K562 (cell line): ENCODE measurements around the gene CTIF. TPM values are rescaled to one million over a fixed set of nuclear protein-coding genes. Genes with fewer than 3 reads are reported as not detected.

ENCODE experiments used
- BRD4 ChIP-seq: fragments of 200-600 bp; sonication (generic); IDR thresholded peaks from 2 replicates; pipeline ENCODE4 v1.6.1; 2017; ENCODE audit warnings: inconsistent platforms
- BRD9 ChIP-seq: fragments of 450-650 bp; IDR thresholded peaks from 2 replicates; pipeline ENCODE4 v1.6.1; 2018; ENCODE audit warnings: low read depth; ENCODE audit not compliant: partially characterized antibody
- CBX1 ChIP-seq: sonication (generic); IDR thresholded peaks from 2 replicates; pipeline ENCODE4 v1.6.1; 2016; ENCODE audit warnings: antibody characterized with exemption, low read depth, mild to moderate bottlenecking
- CBX3 ChIP-seq, 2 experiments: IDR thresholded peaks; 1 replicate in 1 of 2; 2 replicates in 1 of 2; pipeline ENCODE4 v1.6.1; 2012; ENCODE audit warnings: inconsistent platforms in 2 of 2, low read length in 2 of 2, borderline replicate concordance in 1 of 2, control low read depth in 1 of 2
- CGGBP1 ChIP-seq: fragments of 250-450 bp; sonication (Bioruptor Pico); IDR thresholded peaks from 2 replicates; pipeline ENCODE4 v1.9.0; 2021; ENCODE audit warnings: mild to moderate bottlenecking
- CXXC5 ChIP-seq: fragments of 250-450 bp; sonication (Bioruptor Pico); IDR thresholded peaks from 2 replicates; pipeline ENCODE4 v1.8.0; 2022; ENCODE audit warnings: inconsistent platforms, mild to moderate bottlenecking, moderate library complexity
- EP300 ChIP-seq: IDR thresholded peaks from 2 replicates; pipeline ENCODE4 v1.6.1; 2012; ENCODE audit warnings: low read length, improper control_type of control experiment
- FOSL1 ChIP-seq: fragments of 200-800 bp; sonication (Bioruptor generic); conservative IDR thresholded peaks from 2 replicates; pipeline ENCODE4 v1.6.1; 2016; ENCODE audit warnings: missing genetic modification characterization, missing compliant biosample characterization
- GATAD2A ChIP-seq: fragments of 450-650 bp; IDR thresholded peaks from 2 replicates; pipeline ENCODE4 v1.6.1; 2017
- HNRNPL ChIP-seq: fragments of 200-400 bp; formaldehyde crosslinking; IDR thresholded peaks from 2 replicates; pipeline ENCODE4 v1.6.1; 2017; ENCODE audit warnings: low read depth, mild to moderate bottlenecking, low read length
- HNRNPUL1 ChIP-seq: fragments of 200-400 bp; formaldehyde crosslinking; IDR thresholded peaks from 2 replicates; pipeline ENCODE4 v1.6.1; 2017; ENCODE audit warnings: low read length
- KLF10 ChIP-seq: fragments of 250-450 bp; sonication (Bioruptor Pico); IDR thresholded peaks from 2 replicates; pipeline ENCODE4 v1.6.1; 2021; ENCODE audit warnings: matching md5 sums
- KLF6 ChIP-seq: fragments of 250-450 bp; sonication (Bioruptor Pico); IDR thresholded peaks from 2 replicates; pipeline ENCODE4 v1.4.0; 2020; ENCODE audit warnings: mild to moderate bottlenecking, moderate library complexity, borderline replicate concordance
- NRF1 ChIP-seq, 2 experiments: fragments of 450-650 bp; IDR thresholded peaks in 1 of 2; conservative IDR thresholded peaks in 1 of 2; 2 replicates each; pipeline ENCODE4 v1.6.1; 2014; ENCODE audit warnings: mild to moderate bottlenecking in 2 of 2
- PBX2 ChIP-seq, 2 experiments: IDR thresholded peaks in 1 of 2; conservative IDR thresholded peaks in 1 of 2; 2 replicates each; pipeline ENCODE4 v1.6.1; 2016; ENCODE audit warnings: low read depth in 2 of 2, mild to moderate bottlenecking in 1 of 2, missing compliant biosample characterization in 1 of 2, missing genetic modification characterization in 1 of 2, moderate library complexity in 1 of 2
- RBBP5 ChIP-seq: fragments of 200-600 bp; sonication (generic); IDR thresholded peaks from 2 replicates; pipeline ENCODE4 v1.6.1; 2012; ENCODE audit warnings: borderline replicate concordance, mild to moderate bottlenecking, low read length, control low read depth, inconsistent platforms; ENCODE audit not compliant: insufficient read depth, poor library complexity, severe bottlenecking
- SMAD4 ChIP-seq: fragments of 250-450 bp; sonication (Bioruptor Pico); conservative IDR thresholded peaks from 2 replicates; pipeline ENCODE4 v1.8.0; 2021; ENCODE audit warnings: inconsistent platforms, mild to moderate bottlenecking, moderate library complexity
- STAT6 ChIP-seq: sonication (generic); formaldehyde crosslinking; IDR thresholded peaks from 2 replicates; pipeline ENCODE4 v1.8.1; 2023; ENCODE audit warnings: mild to moderate bottlenecking, missing genetic modification reagents
- ZBTB7A ChIP-seq: IDR thresholded peaks from 2 replicates; pipeline ENCODE4 v1.6.1; 2011; ENCODE audit warnings: low read depth, mild to moderate bottlenecking, low read length, moderate library complexity, borderline replicate concordance; ENCODE audit not compliant: control insufficient read depth
- ZEB2 ChIP-seq: fragments of 450-650 bp; IDR thresholded peaks from 2 replicates; pipeline ENCODE4 v1.6.1; 2016
- ZFP30 ChIP-seq: fragments of 250-450 bp; sonication (Bioruptor Pico); IDR thresholded peaks from 2 replicates; pipeline ENCODE4 v1.8.0; 2022; ENCODE audit warnings: moderate library complexity, mild to moderate bottlenecking, inconsistent platforms, borderline replicate concordance
- ZNF134 ChIP-seq: fragments of 250-450 bp; sonication (Bioruptor Pico); conservative IDR thresholded peaks from 2 replicates; pipeline ENCODE4 v1.4.0; 2020
- ZNF551 ChIP-seq: fragments of 250-450 bp; sonication (Bioruptor Pico); IDR thresholded peaks from 2 replicates; pipeline ENCODE4 v1.5.0; 2021; ENCODE audit warnings: mild to moderate bottlenecking, moderate library complexity
- ZNF583 ChIP-seq: fragments of 250-450 bp; sonication (Bioruptor Pico); IDR thresholded peaks from 2 replicates; pipeline ENCODE4 v1.4.0; 2020
- polyA plus RNA-seq, 8 experiments: library from polyadenylated mRNA; depleted of rRNA in 4 of 8; stranded (reverse) in 5 of 8; unstranded in 3 of 8; fragments of >200 nt; fragmentation: Nextera tagmentation in 2 of 8; fragmentation: Illumina TruSeq in 1 of 8; extraction: Ambion mirVana in 2 of 8; extraction: Trizol in 1 of 8; gene quantifications; 2 replicates each; pipeline versions ENCODE4 v1.2.1 to v1.2.3, GENCODE V29; 2011 to 2014; ENCODE audit warnings: inconsistent platforms in 1 of 8, missing spikeins in 1 of 8
- total RNA-seq, 7 experiments: library from RNA; depleted of rRNA in 6 of 7; stranded (reverse); fragments of >200 nt in 6 of 7; fragmentation: Illumina TruSeq in 2 of 7; extraction: Trizol in 2 of 7; gene quantifications; 2 replicates each; pipeline versions ENCODE4 v1.2.1 to v1.2.3, GENCODE V29; 2011 to 2021; ENCODE audit warnings: low replicate concordance in 1 of 7

CTIF gene
- total and polyA plus RNA-seq, 9 of the 15 experiments (the other 6 are each of a cell fraction or from before 2014, with no cell fraction given) = 0.17 to 11.5 (median 2.2) TPM

- TF ChIP-seq ZNF583 (CRISPR knock-in tag) (no peak), NRF1 (conservative IDR thresholded peaks at IDR 0.05 in 1 of 2, IDR thresholded peaks at IDR 0.05 in 1 of 2) (no peak), CBX1 (no peak), HNRNPUL1 (no peak), RBBP5 (no peak), CGGBP1 (CRISPR knock-in tag) (no peak), PBX2 (CRISPR knock-in tag; IDR thresholded peaks at IDR 0.05; ENCODE audit: low read depth) (no peak), PBX2 (tag; conservative IDR thresholded peaks at IDR 0.05; ENCODE audit: low read depth) (no peak), ZBTB7A (no peak), ZNF551 (CRISPR knock-in tag) (no peak), BRD4 (no peak), CBX3 (IDR thresholded peaks at IDR 0.05; ENCODE audit: borderline replicate concordance in 1 of 2, low read length in 2 of 2) (no peak), HNRNPL (no peak), SMAD4 (CRISPR knock-in tag) (0 out of 2 replicates have a peak, but pooled peaks have one; percentile 33), FOSL1 (tag) (0 out of 2 replicates have a peak, but pooled peaks have one; percentile 28), ZNF134 (CRISPR knock-in tag) (no peak), ZFP30 (CRISPR knock-in tag) (no peak), CXXC5 (CRISPR knock-in tag) (peak; percentile 41; the same call in 1 of the 2 replicates), EP300 (peak; percentile 51; the same call in 1 of the 2 replicates), STAT6 (CRISPR knock-in tag) (no peak), BRD9 (no peak), GATAD2A (no peak), ZEB2 (peak; percentile 64; the same call in 1 of the 2 replicates), KLF6 (CRISPR knock-in tag) (no peak), KLF10 (no peak)
These were observed 263.1 kb downstream of the CTIF start (continued) for GRCh38 chr18:48801728-48802542.
